GM06990 (cell line): ENCODE data around the gene MYH16.
"Not testable (repeated sequence)": the region's sequence is repeated elsewhere in the genome, so short reads cannot be mapped to it uniquely, and the experiment has no call there.

Experiments
- DNase-seq: peaks from one replicate; pipeline ENCODE4 v3.0.0-alpha.2; 2011; ENCODE audit not compliant: insufficient read length; ENCODE audit errors: extremely low read depth
- H3K27me3 ChIP-seq: replicated peaks from 2 replicates; pipeline ENCODE4 v1.6.0; 2011; ENCODE audit warnings: low read length; ENCODE audit not compliant: control insufficient read depth, insufficient read depth
- H3K36me3 ChIP-seq: 2 replicates; pipeline ENCODE4 v1.5.1; 2011; ENCODE audit warnings: low read length; ENCODE audit not compliant: control insufficient read depth, insufficient read depth
- H3K4me3 ChIP-seq: replicated peaks from 2 replicates; pipeline ENCODE4 v1.5.1; 2011; ENCODE audit warnings: low read depth, mild to moderate bottlenecking, control low read depth, low read length
- TF ChIP-seq, protein P1 (sequence below): IDR thresholded peaks from 2 replicates; pipeline ENCODE4 v1.5.1; 2011; ENCODE audit warnings: low read length, control low read depth, mild to moderate bottlenecking, inconsistent platforms; ENCODE audit not compliant: insufficient read depth, poor library complexity, severe bottlenecking

MYH16 gene

GRCh38 chr7:99311702-99312101 lies 39.1 kb downstream of the MYH16 start:
- no peak for DNase-seq
- H3K36me3 ChIP-seq: no peaks in the 10 kb centered on the region
- H3K27me3 ChIP-seq: no peaks in the 10 kb centered on the region
- TF ChIP-seq, protein P1, sequence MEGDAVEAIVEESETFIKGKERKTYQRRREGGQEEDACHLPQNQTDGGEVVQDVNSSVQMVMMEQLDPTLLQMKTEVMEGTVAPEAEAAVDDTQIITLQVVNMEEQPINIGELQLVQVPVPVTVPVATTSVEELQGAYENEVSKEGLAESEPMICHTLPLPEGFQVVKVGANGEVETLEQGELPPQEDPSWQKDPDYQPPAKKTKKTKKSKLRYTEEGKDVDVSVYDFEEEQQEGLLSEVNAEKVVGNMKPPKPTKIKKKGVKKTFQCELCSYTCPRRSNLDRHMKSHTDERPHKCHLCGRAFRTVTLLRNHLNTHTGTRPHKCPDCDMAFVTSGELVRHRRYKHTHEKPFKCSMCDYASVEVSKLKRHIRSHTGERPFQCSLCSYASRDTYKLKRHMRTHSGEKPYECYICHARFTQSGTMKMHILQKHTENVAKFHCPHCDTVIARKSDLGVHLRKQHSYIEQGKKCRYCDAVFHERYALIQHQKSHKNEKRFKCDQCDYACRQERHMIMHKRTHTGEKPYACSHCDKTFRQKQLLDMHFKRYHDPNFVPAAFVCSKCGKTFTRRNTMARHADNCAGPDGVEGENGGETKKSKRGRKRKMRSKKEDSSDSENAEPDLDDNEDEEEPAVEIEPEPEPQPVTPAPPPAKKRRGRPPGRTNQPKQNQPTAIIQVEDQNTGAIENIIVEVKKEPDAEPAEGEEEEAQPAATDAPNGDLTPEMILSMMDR: no peak
- H3K4me3 ChIP-seq: no peak overlapping the region

DNA sequence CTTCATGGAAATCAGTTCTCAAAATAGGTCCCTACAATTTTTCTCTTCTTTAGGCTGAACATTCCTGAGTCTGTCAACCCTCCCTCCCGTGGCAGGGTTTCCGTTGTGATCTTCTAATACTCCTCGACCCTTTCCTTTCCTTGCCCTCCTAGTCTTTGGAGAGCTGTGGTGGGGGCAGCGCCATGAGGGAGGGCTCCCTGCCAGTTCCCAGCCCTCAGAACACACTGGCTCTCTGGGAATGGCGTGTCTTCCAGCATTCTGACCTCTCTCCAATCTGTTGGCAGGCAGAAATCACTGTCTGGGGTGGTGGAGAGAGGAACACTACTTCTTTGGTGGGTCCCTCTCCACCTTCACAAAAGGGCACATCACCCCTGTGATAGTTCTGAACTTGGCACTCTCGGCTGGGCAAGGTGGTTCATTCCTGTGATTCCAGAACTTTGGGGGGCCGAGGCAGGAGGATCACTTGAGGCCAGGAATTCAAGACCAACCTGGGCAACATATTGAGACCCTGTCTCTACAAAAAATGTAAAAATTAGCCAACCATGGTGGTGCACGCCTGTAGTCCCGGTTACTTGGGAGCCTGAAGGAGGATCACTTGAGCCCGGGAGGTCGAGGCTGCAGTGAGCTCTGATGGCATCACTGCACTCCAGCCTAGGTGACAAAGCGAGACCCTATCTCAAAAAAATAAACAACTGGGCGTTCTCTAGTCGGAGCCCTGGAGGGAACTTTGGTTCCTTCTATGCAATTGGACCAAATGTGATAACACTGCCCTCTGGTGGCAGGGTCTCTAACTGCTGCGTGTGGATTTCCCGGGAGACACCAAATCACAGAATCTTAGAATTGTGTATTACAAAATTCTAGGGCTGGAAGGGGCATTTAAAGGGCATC lies 39.9 kb downstream of the MYH16 start:
- no peaks in the 10 kb centered on the region for H3K36me3 ChIP-seq
- H3K4me3 ChIP-seq: peak overlapping the region; percentile 12; the same call in 1 of the 2 replicates
- no peaks in the 10 kb centered on the region for H3K27me3 ChIP-seq
- TF ChIP-seq, protein P1: peak; percentile 83
- peak; percentile 26 for DNase-seq

DNA sequence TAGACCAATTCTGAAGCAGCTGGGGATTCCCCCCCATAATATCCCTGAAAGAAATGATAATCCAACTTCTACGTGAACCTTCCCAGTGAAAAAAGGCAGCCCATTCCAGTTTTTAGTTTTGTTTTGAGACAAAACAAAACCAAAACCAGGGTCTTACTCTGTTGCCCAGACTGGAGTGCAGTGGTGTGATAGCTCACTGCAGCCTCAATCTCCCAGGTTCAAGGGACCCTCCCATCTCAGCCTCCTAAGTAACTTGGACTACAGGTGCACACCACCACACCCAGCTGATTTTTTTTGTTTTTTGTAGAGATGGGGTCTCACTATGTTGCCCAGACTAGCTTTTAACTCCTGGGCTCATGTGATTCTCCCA lies 40.5 kb downstream of the MYH16 start:
- H3K27me3 ChIP-seq: no peaks in the 10 kb centered on the region
- TF ChIP-seq, protein P1: no peak
- no peak for DNase-seq
- no peaks in the 10 kb centered on the region for H3K36me3 ChIP-seq
- peak overlapping the region; percentile 12; the same call in 1 of the 2 replicates for H3K4me3 ChIP-seq

DNA sequence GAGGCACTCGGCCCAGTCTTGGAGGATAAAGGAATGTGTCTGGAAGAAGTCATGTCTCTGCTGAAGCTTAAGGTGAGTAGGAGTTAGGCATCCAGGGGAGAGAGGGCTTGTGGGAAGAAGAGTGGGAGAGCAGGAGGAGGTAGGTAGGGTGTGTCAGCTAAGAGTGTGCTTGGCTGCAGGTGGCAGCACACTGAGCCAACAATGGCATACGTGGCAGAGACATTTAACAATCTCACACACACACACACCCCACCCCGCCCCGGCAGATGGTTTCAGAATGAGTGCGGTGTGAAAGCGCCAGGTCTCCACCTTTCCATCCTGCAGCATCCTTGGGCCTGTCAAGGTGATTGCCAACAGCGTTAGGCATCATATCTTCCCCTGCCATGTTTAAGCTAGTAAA lies 41.9 kb downstream of the MYH16 start:
- TF ChIP-seq, protein P1: no peak
- Histone ChIP-seq H3K27me3 (no peaks in the 10 kb centered on the region), H3K36me3 (no peaks in the 10 kb centered on the region), H3K4me3 (no peak overlapping the region)
- DNase-seq: peak; percentile 43

GRCh38 chr7:99320371-99320770 lies 47.7 kb downstream of the MYH16 start:
- H3K36me3 ChIP-seq: no peaks in the 10 kb centered on the region
- no peak overlapping the region for H3K4me3 ChIP-seq
- H3K27me3 ChIP-seq: no peaks in the 10 kb centered on the region
- TF ChIP-seq, protein P1: no peak
- DNase-seq: no peak

- DNase-seq, H3K4me3 ChIP-seq, H3K27me3 ChIP-seq, H3K36me3 ChIP-seq: not testable (repeated sequence)
Observed at GRCh38 chr7:99322659-99323058, 50.0 kb downstream of the MYH16 start.
